ENCODE results near the gene NCR3LG1. TPM values are rescaled to one million over a fixed set of nuclear protein-coding genes. Genes with fewer than 3 reads are reported as not detected.

Gene NCR3LG1
- total RNA-seq, 1 donor from 2014 or later: 0.39 TPM

DNA sequence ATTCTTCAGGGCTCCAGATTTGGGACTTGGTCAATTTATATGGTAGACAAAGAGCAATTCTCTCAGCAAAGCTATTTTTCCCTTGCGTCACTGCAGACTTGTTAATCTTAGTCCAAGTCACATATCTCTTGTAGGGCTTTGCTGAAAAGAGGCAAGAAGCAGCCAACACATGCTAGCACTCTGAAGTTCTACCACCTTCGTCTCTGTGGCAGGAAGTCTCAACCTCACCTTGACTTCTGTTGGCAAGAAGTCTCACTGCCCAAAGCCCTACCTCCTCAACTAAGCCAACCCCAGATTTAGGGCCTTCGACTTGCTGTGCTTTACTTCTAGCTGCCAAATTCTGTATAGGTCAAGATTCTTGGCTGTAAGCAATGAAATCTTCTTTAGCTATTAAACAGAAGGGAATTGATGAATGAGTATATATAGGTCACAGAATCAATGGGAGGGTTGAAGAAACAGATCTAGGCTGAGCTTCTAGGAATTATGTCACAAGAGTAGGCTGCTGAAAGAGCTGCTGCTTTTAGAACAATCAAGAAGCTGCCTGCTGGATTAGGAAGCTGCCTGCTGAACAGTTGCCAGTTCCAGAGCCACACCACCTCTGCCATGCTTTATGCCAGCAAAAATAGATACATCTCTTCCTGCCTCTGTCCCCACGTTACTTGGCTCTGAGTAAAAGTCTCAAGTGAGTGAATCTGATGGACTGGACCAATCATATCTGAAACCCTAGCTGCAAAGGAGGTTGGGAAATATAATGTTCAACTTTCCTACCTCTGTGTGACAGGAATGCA, 17.6 kb upstream of the NCR3LG1 start:
- Mint-ChIP-seq H3K36me3 (no peaks in the 10 kb centered on the region), H3K9me3 (no peaks in the 10 kb centered on the region), H3K4me3 (no peak overlapping the region), H3K4me1 (no peaks in the 10 kb centered on the region), H3K27ac (no peak overlapping the region), H3K27me3 (ENCODE audit: insufficient read depth, low read depth) (no peaks in the 10 kb centered on the region)
- Histone ChIP-seq H3K4me1 (no peaks in the 10 kb centered on the region), H3K36me3 (no peaks in the 10 kb centered on the region), H3K27ac (no peak overlapping the region), H3K79me2 (ENCODE audit: low read depth) (no peaks in the 10 kb centered on the region), H3K9ac (no peak overlapping the region), H3K4me3 (no peak overlapping the region), H4K20me1 (ENCODE audit: low read depth) (no peaks in the 10 kb centered on the region), H3K9me3 (ENCODE audit: low read depth) (no peaks in the 10 kb centered on the region), H3K27me3 (no peaks in the 10 kb centered on the region), H3F3A (ENCODE audit: low read depth) (no peaks in the 10 kb centered on the region), H2AFZ (replicated peaks) (no peak overlapping the region), H3K4me2 (no peak overlapping the region)
- no peak for TF ChIP-seq EZH2 (IDR thresholded peaks at IDR 0.05)
- TF ChIP-seq EZH2phosphoT487 (IDR thresholded peaks at IDR 0.05): no peak
- TF ChIP-seq CTCF (IDR thresholded peaks at IDR 0.05): no peak
- no peak for DNase-seq (ENCODE audit: low spot score)

- Mint-ChIP-seq H3K27ac (no peak overlapping the region), H3K9me3 (no peaks in the 10 kb centered on the region), H3K4me3 (no peak overlapping the region), H3K4me1 (no peaks in the 10 kb centered on the region), H3K27me3 (ENCODE audit: insufficient read depth, low read depth) (no peaks in the 10 kb centered on the region), H3K36me3 (no peaks in the 10 kb centered on the region)
- Histone ChIP-seq H3K9ac (no peak overlapping the region), H3K79me2 (ENCODE audit: low read depth) (no peaks in the 10 kb centered on the region), H3K4me1 (peaks cover 4% of the 10 kb centered on the region), H3K4me2 (no peak overlapping the region), H3K27me3 (no peaks in the 10 kb centered on the region), H3K4me3 (no peak overlapping the region), H3K27ac (no peak overlapping the region), H3K36me3 (no peaks in the 10 kb centered on the region), H3K9me3 (ENCODE audit: low read depth) (no peaks in the 10 kb centered on the region), H3F3A (ENCODE audit: low read depth) (no peaks in the 10 kb centered on the region), H4K20me1 (ENCODE audit: low read depth) (no peaks in the 10 kb centered on the region), H2AFZ (replicated peaks) (no peak overlapping the region)
- TF ChIP-seq EZH2phosphoT487 (IDR thresholded peaks at IDR 0.05) (no peak), CTCF (IDR thresholded peaks at IDR 0.05) (no peak), EZH2 (IDR thresholded peaks at IDR 0.05) (no peak)
- DNase-seq (ENCODE audit: low spot score): no peak
Measured at GRCh38 chr11:17343257-17343656, 8.3 kb upstream of the NCR3LG1 start.

DNA sequence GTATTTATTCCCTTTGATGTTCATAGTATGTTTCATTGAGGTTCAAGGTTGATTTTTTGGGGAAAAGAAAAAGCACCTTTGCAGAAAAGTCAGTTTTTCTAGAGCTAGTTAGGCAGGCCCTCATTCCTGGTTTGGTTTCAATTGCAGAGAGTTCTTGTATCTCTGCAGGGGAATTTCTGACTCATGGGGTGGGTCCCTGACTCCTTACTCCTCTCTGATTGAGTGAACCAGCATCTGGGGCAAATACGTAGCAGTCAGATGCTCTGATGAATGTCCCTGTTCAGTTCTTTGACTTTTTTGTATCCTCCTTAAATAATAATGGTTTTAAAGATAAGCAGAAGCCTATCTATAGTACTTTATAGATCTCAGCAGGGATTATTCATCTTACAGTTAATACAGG, 7.7 kb upstream of the NCR3LG1 start:
- Histone ChIP-seq H3F3A (ENCODE audit: low read depth) (no peaks in the 10 kb centered on the region), H3K4me1 (peaks cover 4% of the 10 kb centered on the region), H3K9ac (no peak overlapping the region), H3K79me2 (ENCODE audit: low read depth) (no peaks in the 10 kb centered on the region), H3K27me3 (peaks cover under 1% of the 10 kb centered on the region), H3K4me2 (no peak overlapping the region), H3K4me3 (no peak overlapping the region), H3K9me3 (ENCODE audit: low read depth) (no peaks in the 10 kb centered on the region), H2AFZ (replicated peaks) (no peak overlapping the region), H4K20me1 (ENCODE audit: low read depth) (no peaks in the 10 kb centered on the region), H3K27ac (no peak overlapping the region), H3K36me3 (no peaks in the 10 kb centered on the region)
- no peak overlapping the region for H3K27ac Mint-ChIP-seq
- H3K4me3 Mint-ChIP-seq: no peak overlapping the region
- H3K36me3 Mint-ChIP-seq: no peaks in the 10 kb centered on the region
- H3K9me3 Mint-ChIP-seq: no peaks in the 10 kb centered on the region
- TF ChIP-seq EZH2phosphoT487 (IDR thresholded peaks at IDR 0.05) (no peak), EZH2 (IDR thresholded peaks at IDR 0.05) (no peak), CTCF (IDR thresholded peaks at IDR 0.05) (no peak)
- H3K4me1 Mint-ChIP-seq: no peaks in the 10 kb centered on the region
- no peaks in the 10 kb centered on the region for H3K27me3 Mint-ChIP-seq (ENCODE audit: insufficient read depth, low read depth)
- no peak for DNase-seq (ENCODE audit: low spot score)

All from neural progenitor cell (in vitro differentiated cells).